SK-N-SH (cell line): ENCODE results near the gene RAP1B. TPM values are rescaled to one million over a fixed set of nuclear protein-coding genes. Genes with fewer than 3 reads are reported as not detected.

ENCODE experiments used
- CTCF ChIA-PET: fragments of 300-600, 350-600 bp; formaldehyde crosslinking; extraction: SDS; loops from one replicate; lab custom pipeline; 2021; lab: Yijun Ruan, JAX
- POLR2A ChIA-PET: fragments of 350-600 bp; sonication (Branson Sonifier 250); formaldehyde crosslinking; extraction: SDS; loops from one replicate; lab custom pipeline; 2020; ENCODE audit warnings: antibody characterized with exemption, inconsistent platforms; lab: Yijun Ruan, JAX
- DNase-seq: peaks from one replicate; pipeline ENCODE4 v3.0.0; 2012
- H2AFZ ChIP-seq: fragments of 200-600 bp; sonication (generic); 2 replicates; pipeline ENCODE4 v1.8.1; 2016; ENCODE audit warnings: antibody characterized with exemption, mild to moderate bottlenecking, low read depth
- H3F3A ChIP-seq: fragments of 200-600 bp; sonication (generic); replicated peaks from 2 replicates; pipeline ENCODE3; 2016; ENCODE audit warnings: antibody characterized with exemption, mild to moderate bottlenecking; ENCODE audit not compliant: insufficient read depth
- H3K27ac ChIP-seq, 2 experiments: fragments of 200-500 bp in 1 of 2; fragments of 200-600 bp in 1 of 2; sonication (Bioruptor generic) in 1 of 2; sonication (generic), shearing (Covaris generic) in 1 of 2; 2 replicates each; pipeline versions ENCODE4 v1.5.1 to v1.6.1; 2014 to 2016; ENCODE audit warnings: low read depth in 2 of 2, inconsistent platforms in 1 of 2, low read length in 1 of 2, mild to moderate bottlenecking in 1 of 2, mixed read lengths in 1 of 2
- H3K27me3 ChIP-seq: fragments of 200-600 bp; sonication (generic), shearing (Covaris generic); 2 replicates; pipeline ENCODE4 v1.6.1; 2016; ENCODE audit warnings: mixed run types; ENCODE audit not compliant: insufficient read depth
- H3K36me3 ChIP-seq, 2 experiments: fragments of 200-500 bp in 1 of 2; fragments of 200-600 bp in 1 of 2; sonication (Bioruptor generic) in 1 of 2; sonication (generic) in 1 of 2; replicated peaks in 1 of 2; 2 replicates each; pipeline versions ENCODE3 to v1.5.1; 2014 to 2016; ENCODE audit warnings: low read length in 1 of 2, mild to moderate bottlenecking in 1 of 2; ENCODE audit not compliant: insufficient read depth in 2 of 2, control insufficient read depth in 1 of 2
- H3K4me1 ChIP-seq, 2 experiments: fragments of 200-500 bp in 1 of 2; fragments of 200-600 bp in 1 of 2; sonication (Bioruptor generic) in 1 of 2; sonication (generic), shearing (Covaris generic) in 1 of 2; 2 replicates each; pipeline versions ENCODE4 v1.5.1 to v1.6.1; 2014 to 2016; ENCODE audit warnings: low read depth in 1 of 2, low read length in 1 of 2, mixed run types in 1 of 2; ENCODE audit not compliant: insufficient read depth in 2 of 2, control insufficient read depth in 1 of 2
- H3K4me2 ChIP-seq: fragments of 200-600 bp; sonication (generic), shearing (Covaris generic); 2 replicates; pipeline ENCODE4 v1.6.1; 2017; ENCODE audit warnings: mixed run types
- H3K4me3 ChIP-seq, 2 experiments: fragments of 200-500 bp in 1 of 2; fragments of 200-600 bp in 1 of 2; sonication (Bioruptor generic) in 1 of 2; sonication (generic), shearing (Covaris generic) in 1 of 2; 2 replicates each; pipeline versions ENCODE4 v1.5.1 to v1.8.1; 2014 to 2016; ENCODE audit warnings: low read depth in 2 of 2, inconsistent platforms in 1 of 2, low read length in 1 of 2, mild to moderate bottlenecking in 1 of 2, mixed read lengths in 1 of 2, moderate library complexity in 1 of 2
- H3K79me2 ChIP-seq: fragments of 200-600 bp; sonication (generic); 2 replicates; pipeline ENCODE4 v1.8.1; 2017; ENCODE audit warnings: mild to moderate bottlenecking; ENCODE audit not compliant: insufficient read depth
- H3K9ac ChIP-seq: fragments of 200-600 bp; sonication (generic); 2 replicates; pipeline ENCODE4 v1.6.1; 2017; ENCODE audit warnings: mixed run types
- H3K9me2 ChIP-seq: fragments of 200-600 bp; sonication (generic); 2 replicates; pipeline ENCODE4 v1.6.1; 2017; ENCODE audit warnings: mixed run types
- H3K9me3 ChIP-seq: fragments of 200-600 bp; sonication (generic); 2 replicates; pipeline ENCODE4 v1.6.1; 2017; ENCODE audit warnings: mixed run types, mild to moderate bottlenecking, moderate library complexity
- H4K20me1 ChIP-seq: fragments of 200-600 bp; sonication (generic); 2 replicates; pipeline ENCODE4 v1.6.1; 2017; ENCODE audit warnings: mild to moderate bottlenecking, mixed run types; ENCODE audit not compliant: insufficient read depth
- CHD2 ChIP-seq: fragments of 150-350 bp; IDR thresholded peaks from 2 replicates; pipeline ENCODE4 v1.6.1; 2018; ENCODE audit warnings: low read length; ENCODE audit not compliant: partially characterized antibody
- ELF1 ChIP-seq: IDR thresholded peaks from 2 replicates; pipeline ENCODE4 v1.4.0; 2012
- EP300 ChIP-seq, 2 experiments: IDR thresholded peaks; 2 replicates each; pipeline versions ENCODE4 v1.4.0 to v1.6.1; 2012; ENCODE audit warnings: borderline replicate concordance in 1 of 2, low read depth in 1 of 2, low read length in 1 of 2
- FOXJ3 ChIP-seq: sonication (generic); formaldehyde crosslinking; IDR thresholded peaks from 2 replicates; pipeline ENCODE4 v1.5.1; 2020; ENCODE audit warnings: mild to moderate bottlenecking, missing genetic modification reagents
- FOXM1 ChIP-seq: IDR thresholded peaks from 2 replicates; pipeline ENCODE4 v1.4.0; 2012; ENCODE audit warnings: low read depth, mild to moderate bottlenecking
- GABPA ChIP-seq: IDR thresholded peaks from 2 replicates; pipeline ENCODE4 v1.4.0; 2012; ENCODE audit warnings: low read depth, mild to moderate bottlenecking
- JUND ChIP-seq: IDR thresholded peaks from 2 replicates; pipeline ENCODE4 v1.4.0; 2012
- MXI1 ChIP-seq: IDR thresholded peaks from 2 replicates; pipeline ENCODE4 v1.6.1; 2012; ENCODE audit warnings: mild to moderate bottlenecking, low read depth, low read length, improper control_type of control experiment
- NRF1 ChIP-seq: IDR thresholded peaks from 2 replicates; pipeline ENCODE4 v1.6.1; 2012; ENCODE audit warnings: low read depth, mild to moderate bottlenecking, low read length
- RAD21 ChIP-seq: IDR thresholded peaks from 2 replicates; pipeline ENCODE4 v1.6.1; 2012; ENCODE audit warnings: mild to moderate bottlenecking, low read length
- RCOR1 ChIP-seq: fragments of 150-350 bp; IDR thresholded peaks from 2 replicates; pipeline ENCODE4 v1.6.1; 2017; ENCODE audit warnings: antibody characterized with exemption, low read length
- YY1 ChIP-seq: IDR thresholded peaks from 2 replicates; pipeline ENCODE4 v1.4.0; 2012; ENCODE audit warnings: low read depth, mild to moderate bottlenecking
- ZBTB33 ChIP-seq: IDR thresholded peaks from 2 replicates; pipeline ENCODE4 v1.4.0; 2012; ENCODE audit warnings: low read depth, borderline replicate concordance
- WGBS: methylation state at CpG from one replicate; pipeline ENCODE4 v1.1.6; 2017; ENCODE audit warnings: low lambda C conversion rate; 5-methylcytosine and 5-hydroxymethylcytosine counted together
- polyA plus RNA-seq, 3 experiments: library from polyadenylated mRNA; depleted of rRNA; stranded (reverse); fragments of >200 nt; gene quantifications; 2 replicates each; pipeline ENCODE4 v1.2.3, GENCODE V29; 2012
- TF ChIP-seq, protein P1 (sequence below): IDR thresholded peaks from 2 replicates; pipeline ENCODE4 v1.4.0; 2012; ENCODE audit warnings: low read depth, borderline replicate concordance
- TF ChIP-seq, protein P2 (sequence below): IDR thresholded peaks from 2 replicates; pipeline ENCODE4 v1.4.0; 2012; ENCODE audit warnings: low read depth

Gene RAP1B
- polyA plus RNA-seq, 1 of the 3 experiments (the other 2 are of a cell fraction): 128 TPM

- peak overlapping the region; percentile 74 for H3K4me2 ChIP-seq
- H3K79me2 ChIP-seq: peaks cover 86% of the 10 kb centered on the region
- peaks cover 3 to 5% of the 10 kb centered on the region in 2 experiments for H3K36me3 ChIP-seq
- no peak overlapping the region for H3K9ac ChIP-seq
- no peaks in the 10 kb centered on the region for H3K9me2 ChIP-seq
- no peak for DNase-seq
- no peak overlapping the region for H3K4me3 ChIP-seq
- POLR2A ChIA-PET: no interaction called here
- CTCF ChIA-PET: interaction anchor here (1.0 kb wide), 1 partner anchor 8 kb away, joined by 3 read pairs; no protein-coding TSS in a partner anchor
- H3F3A ChIP-seq: peaks cover 40% of the 10 kb centered on the region
- 0 out of 4 replicates have a peak overlapping the region, but pooled peaks of 1 of the 2 experiments have one; percentile 17 for H3K27ac ChIP-seq
- H3K4me1 ChIP-seq: peaks cover 8 to 23% of the 10 kb centered on the region in 2 experiments; a peak in 3 of 4 replicates
- 88% methylated on average over 2 of the region's 2 CpGs for WGBS
- TF ChIP-seq YY1: no peak
- TF ChIP-seq RCOR1: no peak
- no peak for TF ChIP-seq CHD2
- TF ChIP-seq ZBTB33: no peak
- TF ChIP-seq, protein P1, sequence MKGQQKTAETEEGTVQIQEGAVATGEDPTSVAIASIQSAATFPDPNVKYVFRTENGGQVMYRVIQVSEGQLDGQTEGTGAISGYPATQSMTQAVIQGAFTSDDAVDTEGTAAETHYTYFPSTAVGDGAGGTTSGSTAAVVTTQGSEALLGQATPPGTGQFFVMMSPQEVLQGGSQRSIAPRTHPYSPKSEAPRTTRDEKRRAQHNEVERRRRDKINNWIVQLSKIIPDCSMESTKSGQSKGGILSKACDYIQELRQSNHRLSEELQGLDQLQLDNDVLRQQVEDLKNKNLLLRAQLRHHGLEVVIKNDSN: no peak
- TF ChIP-seq, protein P2, sequence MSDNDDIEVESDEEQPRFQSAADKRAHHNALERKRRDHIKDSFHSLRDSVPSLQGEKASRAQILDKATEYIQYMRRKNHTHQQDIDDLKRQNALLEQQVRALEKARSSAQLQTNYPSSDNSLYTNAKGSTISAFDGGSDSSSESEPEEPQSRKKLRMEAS: no peak
- TF ChIP-seq MXI1: no peak
- no peak for TF ChIP-seq RAD21
- TF ChIP-seq ELF1: no peak
- no peak for TF ChIP-seq NRF1
- no peak for TF ChIP-seq FOXJ3
- no peak for TF ChIP-seq GABPA
- no peak for TF ChIP-seq EP300 (IDR thresholded peaks at IDR 0.05; ENCODE audit: borderline replicate concordance in 1 of 2, low read depth in 1 of 2, low read length in 1 of 2)
- no peak for TF ChIP-seq JUND
- TF ChIP-seq FOXM1: no peak
- peaks cover 80% of the 10 kb centered on the region for H4K20me1 ChIP-seq
- H2AFZ ChIP-seq: no peak overlapping the region
- H3K27me3 ChIP-seq: no peaks in the 10 kb centered on the region
- no peaks in the 10 kb centered on the region for H3K9me3 ChIP-seq
These were observed 4.1 kb downstream of the RAP1B start for GRCh38 chr12:68614769-68615168.
